Neural cell (in vitro differentiated cells): ENCODE measurements around the gene KBTBD12. TPM values are rescaled to one million over a fixed set of nuclear protein-coding genes. Genes with fewer than 3 reads are reported as not detected.

Experiments
- H2AFZ ChIP-seq: fragments of 200-600, 300-800 bp; sonication (generic), shearing (Covaris generic); 2 replicates; pipeline ENCODE4 v1.6.0; 2014; ENCODE audit warnings: low read depth, mild to moderate bottlenecking, antibody characterized with exemption, low read length, moderate library complexity
- H3F3A ChIP-seq: fragments of 200-600 bp; shearing (Covaris generic); 2 replicates; pipeline ENCODE4 v1.6.1; 2016; ENCODE audit warnings: mild to moderate bottlenecking, moderate library complexity, mixed read lengths, antibody characterized with exemption, low read length; ENCODE audit not compliant: insufficient read depth, poor library complexity, severe bottlenecking
- H3K27ac ChIP-seq: fragments of 200-600, 300-800 bp; sonication (generic), shearing (Covaris generic); 2 replicates; pipeline ENCODE4 v1.5.1; 2014; ENCODE audit warnings: mild to moderate bottlenecking, low read length, moderate library complexity
- H3K27me3 ChIP-seq: fragments of 300-800, 200-600 bp; sonication (generic), shearing (Covaris generic); 2 replicates; pipeline ENCODE4 v1.6.0; 2014; ENCODE audit warnings: mild to moderate bottlenecking, low read depth, low read length, moderate library complexity; ENCODE audit not compliant: insufficient read depth
- H3K36me3 ChIP-seq: fragments of 300-800, 200-600 bp; sonication (generic), shearing (Covaris generic); 2 replicates; pipeline ENCODE4 v1.5.1; 2014; ENCODE audit warnings: mild to moderate bottlenecking, antibody characterized with exemption, low read length, moderate library complexity; ENCODE audit not compliant: insufficient read depth
- H3K4me2 ChIP-seq: fragments of 300-800, 200-600 bp; sonication (generic), shearing (Covaris generic); 2 replicates; pipeline ENCODE4 v1.6.0; 2014; ENCODE audit warnings: mild to moderate bottlenecking, low read length
- H3K4me3 ChIP-seq: fragments of 300-800, 200-600 bp; sonication (generic), shearing (Covaris generic); 2 replicates; pipeline ENCODE4 v1.5.1; 2014; ENCODE audit warnings: mild to moderate bottlenecking, low read length, moderate library complexity
- H3K79me2 ChIP-seq: fragments of 200-600 bp; shearing (Covaris generic); replicated peaks from 2 replicates; pipeline ENCODE4 v1.6.0; 2014; ENCODE audit warnings: mild to moderate bottlenecking, low read length, moderate library complexity; ENCODE audit not compliant: insufficient read depth
- H3K9ac ChIP-seq: fragments of 300-800, 200-600 bp; sonication (generic), shearing (Covaris generic); 2 replicates; pipeline ENCODE4 v1.6.1; 2016; ENCODE audit warnings: mild to moderate bottlenecking, low read length, mixed read lengths
- H3K9me2 ChIP-seq: fragments of 200-600 bp; shearing (Covaris generic); 2 replicates; pipeline ENCODE4 v1.6.1; 2016; ENCODE audit warnings: mild to moderate bottlenecking, low read length, mixed read lengths; ENCODE audit not compliant: insufficient read depth
- H3K9me3 ChIP-seq: fragments of 200-600, 300-800 bp; sonication (generic), shearing (Covaris generic); 2 replicates; pipeline ENCODE4 v1.6.1; 2016; ENCODE audit warnings: mild to moderate bottlenecking, mixed run types, low read length, moderate library complexity, mixed read lengths
- H4K20me1 ChIP-seq: fragments of 200-600 bp; shearing (Covaris generic); 2 replicates; pipeline ENCODE4 v1.6.1; 2016; ENCODE audit warnings: mild to moderate bottlenecking, mixed run types; ENCODE audit not compliant: insufficient read depth
- CTCF ChIP-seq: fragments of 450-650 bp; IDR thresholded peaks from 2 replicates; pipeline ENCODE4 v1.5.1; 2014; ENCODE audit warnings: antibody characterized with exemption, mild to moderate bottlenecking, moderate library complexity; ENCODE audit not compliant: poor library complexity, severe bottlenecking
- EP300 ChIP-seq: fragments of 450-650 bp; conservative IDR thresholded peaks from 2 replicates; pipeline ENCODE4 v1.6.1; 2014; ENCODE audit warnings: antibody characterized with exemption, mild to moderate bottlenecking, moderate library complexity; ENCODE audit not compliant: poor library complexity, severe bottlenecking
- EZH2 ChIP-seq: fragments of 200-600, 300-800 bp; shearing (Covaris generic), sonication (generic); IDR thresholded peaks from 2 replicates; pipeline ENCODE4 v1.6.1; 2014; ENCODE audit warnings: antibody characterized with exemption, low read length, borderline replicate concordance, mild to moderate bottlenecking; ENCODE audit not compliant: insufficient read depth, poor library complexity, severe bottlenecking
- MXI1 ChIP-seq: fragments of 450-650 bp; conservative IDR thresholded peaks from 2 replicates; pipeline ENCODE4 v1.6.1; 2014; ENCODE audit warnings: antibody characterized with exemption, mild to moderate bottlenecking; ENCODE audit not compliant: poor library complexity, severe bottlenecking
- POLR2AphosphoS5 ChIP-seq: IDR thresholded peaks from 2 replicates; pipeline ENCODE4 v1.6.1; 2012
- RAD21 ChIP-seq: fragments of 450-650 bp; conservative IDR thresholded peaks from 2 replicates; pipeline ENCODE4 v1.6.1; 2014; ENCODE audit warnings: antibody characterized with exemption, mild to moderate bottlenecking, moderate library complexity
- REST ChIP-seq: IDR thresholded peaks from 2 replicates; pipeline ENCODE4 v1.6.1; 2012; ENCODE audit warnings: borderline replicate concordance
- SMC3 ChIP-seq: fragments of 450-650 bp; conservative IDR thresholded peaks from 2 replicates; pipeline ENCODE4 v1.6.1; 2014; ENCODE audit warnings: antibody characterized with exemption, mild to moderate bottlenecking, moderate library complexity; ENCODE audit not compliant: poor library complexity
- TAF1 ChIP-seq: IDR thresholded peaks from 2 replicates; pipeline ENCODE4 v1.6.1; 2012; ENCODE audit warnings: low read depth
- polyA plus RNA-seq: library from polyadenylated mRNA; depleted of rRNA; stranded (reverse); fragments of >200 nt; gene quantifications from 2 replicates; pipeline ENCODE4 v1.2.3, GENCODE V29; 2014

The KBTBD12 gene
- polyA plus RNA-seq, 1 donor from 2014 or later: not detected

GRCh38 chr3:127942613-127943012, 27.6 kb downstream of the KBTBD12 start:
- no peaks in the 10 kb centered on the region for H4K20me1 ChIP-seq
- no peaks in the 10 kb centered on the region for H3K9me3 ChIP-seq
- H3K27me3 ChIP-seq: no peaks in the 10 kb centered on the region
- H3K79me2 ChIP-seq: no peaks in the 10 kb centered on the region
- H3K27ac ChIP-seq: no peak overlapping the region
- no peaks in the 10 kb centered on the region for H3F3A ChIP-seq
- H3K36me3 ChIP-seq: no peaks in the 10 kb centered on the region
- no peak overlapping the region for H3K4me2 ChIP-seq
- H3K9ac ChIP-seq: no peak overlapping the region
- no peak for TF ChIP-seq EZH2
- TF ChIP-seq SMC3: no peak
- TF ChIP-seq RAD21: no peak
- no peak for TF ChIP-seq POLR2AphosphoS5
- no peak for TF ChIP-seq EP300
- TF ChIP-seq TAF1: no peak
- no peak for TF ChIP-seq REST
- TF ChIP-seq CTCF: no peak
- no peak for TF ChIP-seq MXI1
- H3K9me2 ChIP-seq: no peaks in the 10 kb centered on the region
- no peak overlapping the region for H3K4me3 ChIP-seq
- no peak overlapping the region for H2AFZ ChIP-seq

- Histone ChIP-seq H3K27me3 (no peaks in the 10 kb centered on the region), H3K4me2 (no peak overlapping the region), H2AFZ (no peak overlapping the region), H3K36me3 (no peaks in the 10 kb centered on the region), H4K20me1 (no peaks in the 10 kb centered on the region), H3K9me3 (no peaks in the 10 kb centered on the region), H3K27ac (no peak overlapping the region), H3K4me3 (no peak overlapping the region), H3F3A (no peaks in the 10 kb centered on the region), H3K9ac (no peak overlapping the region), H3K9me2 (no peaks in the 10 kb centered on the region), H3K79me2 (no peaks in the 10 kb centered on the region)
- TF ChIP-seq SMC3 (no peak), EZH2 (no peak)
Measured at GRCh38 chr3:127948211-127948610, 33.2 kb downstream of the KBTBD12 start.

- Histone ChIP-seq H3K27me3 (no peaks in the 10 kb centered on the region), H3K36me3 (no peaks in the 10 kb centered on the region), H3K9ac (no peak overlapping the region), H3K4me2 (no peak overlapping the region), H3K4me3 (no peak overlapping the region), H3F3A (no peaks in the 10 kb centered on the region), H3K9me3 (no peaks in the 10 kb centered on the region), H2AFZ (no peak overlapping the region), H4K20me1 (no peaks in the 10 kb centered on the region), H3K27ac (no peak overlapping the region), H3K9me2 (no peaks in the 10 kb centered on the region), H3K79me2 (no peaks in the 10 kb centered on the region)
- no peak for TF ChIP-seq SMC3
- TF ChIP-seq MXI1: no peak
- no peak for TF ChIP-seq RAD21
- TF ChIP-seq CTCF: no peak
- TF ChIP-seq TAF1: no peak
- TF ChIP-seq EZH2: no peak
- TF ChIP-seq EP300: no peak
- no peak for TF ChIP-seq REST
- no peak for TF ChIP-seq POLR2AphosphoS5
Measured at GRCh38 chr3:127949446-127950055, 34.5 kb downstream of the KBTBD12 start.
